NCI-H82 treated with DMSO at 0.1 percent for 48 hours (cell line): ENCODE results near the gene ARFGAP1.

Experiments used
- DNase-seq: peaks from one replicate; lab custom pipeline; 2025; ENCODE audit not compliant: unreplicated experiment; lab: John Stamatoyannopoulos, UW

The ARFGAP1 gene

GRCh38 chr20:63318391-63319163 lies 46.0 kb downstream of the ARFGAP1 start:
- DNase-seq: no peak

GRCh38 chr20:63319164-63320040 lies 46.8 kb downstream of the ARFGAP1 start:
- no peak for DNase-seq

- DNase-seq: no peak
These were observed 47.5 kb downstream of the ARFGAP1 start for GRCh38 chr20:63320041-63320511.

GRCh38 chr20:63320616-63321147 lies 48.1 kb downstream of the ARFGAP1 start:
- no peak for DNase-seq

- DNase-seq: no peak
These were observed 48.7 kb downstream of the ARFGAP1 start for GRCh38 chr20:63321148-63321831.

GRCh38 chr20:63322146-63322932 lies 49.7 kb downstream of the ARFGAP1 start:
- DNase-seq: no peak

- DNase-seq: no peak
These were observed 50.3 kb downstream of the ARFGAP1 start for GRCh38 chr20:63322933-63323273.

- no peak for DNase-seq
These were observed 50.9 kb downstream of the ARFGAP1 start for GRCh38 chr20:63323357-63323981.

GRCh38 chr20:63325021-63325471 lies 52.4 kb downstream of the ARFGAP1 start:
- DNase-seq: no peak

- DNase-seq: no peak
These were observed 53.1 kb downstream of the ARFGAP1 start for GRCh38 chr20:63325554-63326313.

GRCh38 chr20:63326314-63327230 lies 54.0 kb downstream of the ARFGAP1 start:
- DNase-seq: no peak

GRCh38 chr20:63327231-63327745 lies 54.7 kb downstream of the ARFGAP1 start:
- no peak for DNase-seq

GRCh38 chr20:63328026-63328700 lies 55.5 kb downstream of the ARFGAP1 start:
- DNase-seq: no peak

GRCh38 chr20:63328718-63329275 lies 56.2 kb downstream of the ARFGAP1 start:
- DNase-seq: no peak

GRCh38 chr20:63329331-63330083 lies 56.9 kb downstream of the ARFGAP1 start:
- DNase-seq: no peak

GRCh38 chr20:63330084-63330760 lies 57.6 kb downstream of the ARFGAP1 start:
- no peak for DNase-seq
